Activated T-helper 1 cell treated with Interleukin-2 at 50 U/mL for 16 hours (primary cell): ENCODE measurements around the gene CAMK1G.

Experiments
- DNase-seq: peaks from one replicate; pipeline ENCODE4 v3.0.0-alpha.2; 2020; ENCODE audit warnings: low read depth

Gene CAMK1G

GRCh38 chr1:209619696-209620486, 36.4 kb downstream of the CAMK1G start:
- DNase-seq = no peak

- DNase-seq = no peak
Observed at GRCh38 chr1:209620487-209620884, 37.0 kb downstream of the CAMK1G start.

- no peak for DNase-seq
Observed at GRCh38 chr1:209621286-209621685, 37.8 kb downstream of the CAMK1G start.

GRCh38 chr1:209621741-209622655, 38.5 kb downstream of the CAMK1G start:
- no peak for DNase-seq

- no peak for DNase-seq
Observed at GRCh38 chr1:209622841-209623829, 39.6 kb downstream of the CAMK1G start.

- DNase-seq = no peak
Observed at GRCh38 chr1:209624558-209625549, 41.3 kb downstream of the CAMK1G start.

GRCh38 chr1:209625791-209626285, 42.3 kb downstream of the CAMK1G start:
- DNase-seq = no peak

GRCh38 chr1:209626346-209627026, 43.0 kb downstream of the CAMK1G start:
- no peak for DNase-seq

- DNase-seq = no peak
Observed at GRCh38 chr1:209627027-209627731, 43.7 kb downstream of the CAMK1G start.

GRCh38 chr1:209627732-209628196, 44.2 kb downstream of the CAMK1G start:
- DNase-seq = peak; percentile 53

GRCh38 chr1:209628618-209629299, 45.2 kb downstream of the CAMK1G start:
- no peak for DNase-seq

GRCh38 chr1:209629621-209630382, 46.3 kb downstream of the CAMK1G start:
- DNase-seq = no peak

GRCh38 chr1:209630383-209631225, 47.1 kb downstream of the CAMK1G start:
- DNase-seq = no peak

GRCh38 chr1:209633335-209633997, 50.0 kb downstream of the CAMK1G start:
- no peak for DNase-seq

GRCh38 chr1:209634005-209634737, 50.7 kb downstream of the CAMK1G start:
- no peak for DNase-seq
